ENCODE measurements around the gene EFHC2.
"Not testable (repeated sequence)": the region's sequence is repeated elsewhere in the genome, so short reads cannot be mapped to it uniquely, and the experiment has no call there.

Gene EFHC2

DNA sequence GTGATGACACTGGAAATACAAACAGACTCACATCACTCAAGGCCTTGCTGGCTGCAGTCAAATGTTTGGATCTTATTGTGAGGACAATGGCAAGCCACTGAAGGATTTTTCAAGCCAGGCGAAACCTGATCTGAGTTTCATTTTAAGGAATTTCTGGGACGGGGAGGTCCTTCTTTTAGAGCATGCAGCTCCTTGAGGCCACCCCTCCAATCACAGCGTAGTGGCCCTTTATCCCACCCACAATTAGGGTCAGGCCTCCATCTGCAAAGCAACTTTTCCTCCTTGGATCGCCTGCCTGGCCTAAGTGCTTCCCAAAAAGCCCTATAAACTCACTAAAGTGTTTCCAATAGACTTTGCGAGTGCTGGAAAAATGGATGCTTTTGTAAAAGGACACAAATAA, 115.5 kb downstream of the EFHC2 start:
- DNase-seq, result no peak

DNA sequence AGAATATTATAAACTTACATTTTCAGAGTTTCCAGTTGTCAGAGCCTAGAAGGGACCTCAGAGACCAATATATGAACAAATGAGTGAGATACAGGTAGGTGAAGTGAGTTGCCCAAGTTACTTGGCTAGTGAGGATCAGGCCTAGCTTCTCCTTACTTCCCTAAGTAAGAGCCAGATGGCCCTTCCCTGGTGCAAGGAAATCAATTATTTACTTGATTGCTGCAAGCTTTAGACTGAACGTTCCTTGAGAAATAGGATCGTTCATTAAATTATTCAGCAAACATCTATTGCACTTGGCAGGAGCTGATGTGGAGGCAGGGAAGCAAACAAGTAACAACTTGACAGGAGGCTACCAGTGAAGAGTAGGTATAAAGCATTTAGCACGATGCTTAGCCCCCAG, 117.8 kb downstream of the EFHC2 start:
- no peak for DNase-seq

DNA sequence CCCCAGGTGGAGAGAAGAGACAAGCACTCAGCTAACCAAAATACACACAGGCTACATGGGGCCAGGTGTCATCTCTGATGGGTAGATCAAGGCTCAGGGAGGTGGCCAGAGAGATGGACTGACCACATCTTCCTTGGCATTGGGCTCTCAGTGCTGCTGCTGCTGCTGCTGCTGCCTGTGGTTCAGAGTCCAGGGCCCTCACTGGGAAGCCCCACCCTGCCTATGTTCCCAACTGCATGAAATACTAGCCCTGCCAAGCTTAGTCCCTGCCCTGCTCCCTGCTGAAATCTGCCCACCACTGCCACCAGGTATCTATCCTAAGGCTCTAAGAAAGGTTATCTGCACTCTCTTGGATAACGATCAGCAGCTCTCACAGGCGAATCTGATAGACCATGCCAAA, 118.7 kb downstream of the EFHC2 start:
- no peak for DNase-seq

DNA sequence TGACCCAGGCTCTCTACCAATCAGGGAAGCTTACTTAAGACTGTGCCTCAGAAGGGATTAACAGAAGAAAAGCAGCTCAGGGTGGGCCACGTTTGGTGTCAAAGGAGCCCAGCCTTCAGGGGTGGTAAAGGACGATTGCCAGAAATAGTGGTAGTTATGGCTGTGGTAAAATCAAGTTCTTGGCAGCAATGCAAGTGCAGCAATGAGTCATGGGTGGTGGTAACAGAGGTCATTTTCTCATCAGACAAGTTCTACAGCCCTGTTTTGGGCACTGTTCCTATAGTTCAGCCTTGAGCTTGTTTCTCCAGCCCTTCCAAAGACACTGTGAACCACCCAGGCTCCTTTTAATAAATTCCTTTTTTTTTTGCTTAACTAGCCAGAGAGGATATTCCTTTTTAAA, 120.3 kb downstream of the EFHC2 start:
- DNase-seq, result no peak

DNA sequence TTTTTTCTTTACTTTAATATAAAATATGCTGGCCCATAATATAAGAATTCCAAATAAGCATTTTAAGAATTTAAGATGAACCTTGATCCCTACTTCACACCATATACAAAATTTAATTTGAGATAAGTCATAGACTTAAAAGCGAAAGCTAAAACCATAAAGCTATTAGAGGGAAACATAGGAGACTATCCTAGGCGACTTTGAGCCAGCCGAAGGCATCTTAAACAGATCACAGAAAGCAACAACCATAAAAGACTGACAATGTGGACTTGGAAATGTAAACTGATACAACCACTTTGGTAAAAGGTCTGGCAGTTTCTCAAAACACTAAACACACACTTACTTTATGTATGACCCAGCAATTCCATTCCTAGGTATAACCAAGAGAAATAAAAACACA, 125.0 kb downstream of the EFHC2 start:
- no peak for DNase-seq

DNA sequence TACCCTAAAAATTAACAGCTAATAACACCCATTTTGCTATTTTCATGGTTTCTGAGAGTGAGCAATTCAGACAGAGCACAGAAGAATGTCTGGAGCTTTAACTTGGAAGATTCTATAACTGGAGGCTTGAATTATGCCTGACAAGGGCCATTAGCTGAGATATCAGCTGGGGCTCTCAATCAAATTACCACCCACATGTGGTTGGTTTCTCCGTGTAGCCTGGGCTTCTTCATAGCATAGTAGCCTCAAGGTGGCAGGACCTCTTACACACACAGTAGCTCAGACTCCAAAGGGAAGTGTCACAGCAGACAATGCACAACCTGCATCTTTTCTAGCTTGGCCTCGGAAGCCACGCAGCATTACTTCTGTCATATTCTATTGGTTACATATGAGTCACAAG, 127.3 kb downstream of the EFHC2 start:
- no peak for DNase-seq

DNA sequence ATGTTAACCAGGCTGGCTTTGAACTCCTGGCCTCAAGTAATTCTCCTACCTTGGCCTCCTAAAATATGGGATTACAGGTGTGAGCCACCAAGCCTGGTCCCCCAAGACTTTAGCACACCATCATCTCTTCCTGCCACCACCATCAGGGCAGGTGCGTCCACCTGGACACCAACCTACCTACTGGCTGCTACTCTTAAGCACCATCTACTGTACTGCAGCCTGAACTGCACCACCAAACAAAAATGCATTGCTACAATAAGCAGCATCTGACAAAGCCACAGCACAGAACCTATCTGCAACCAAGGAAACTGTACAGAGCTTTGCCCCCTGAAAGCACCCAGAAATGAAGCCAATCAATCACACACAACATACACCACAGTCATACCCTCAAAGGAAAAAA, 139.7 kb downstream of the EFHC2 start:
- no peak for DNase-seq

DNA sequence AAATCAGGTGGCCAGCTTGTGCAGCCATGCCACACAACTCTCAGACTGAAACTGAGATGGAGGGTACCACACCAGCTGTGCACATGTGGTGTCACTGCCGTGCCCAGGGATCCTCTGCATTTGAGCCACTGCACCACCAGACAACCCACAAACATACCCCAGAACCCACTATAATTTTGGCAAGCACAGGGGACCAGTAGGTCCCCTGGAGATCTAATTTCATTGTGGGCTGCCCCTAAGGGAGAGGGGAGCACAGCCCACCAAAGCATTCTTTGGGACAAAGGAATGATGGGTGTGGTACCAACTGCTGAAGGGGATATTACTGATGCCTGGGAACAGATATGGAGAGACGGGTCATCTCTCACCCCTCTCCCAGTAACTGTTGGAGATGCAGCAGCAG, 140.9 kb downstream of the EFHC2 start:
- DNase-seq, result no peak

DNA sequence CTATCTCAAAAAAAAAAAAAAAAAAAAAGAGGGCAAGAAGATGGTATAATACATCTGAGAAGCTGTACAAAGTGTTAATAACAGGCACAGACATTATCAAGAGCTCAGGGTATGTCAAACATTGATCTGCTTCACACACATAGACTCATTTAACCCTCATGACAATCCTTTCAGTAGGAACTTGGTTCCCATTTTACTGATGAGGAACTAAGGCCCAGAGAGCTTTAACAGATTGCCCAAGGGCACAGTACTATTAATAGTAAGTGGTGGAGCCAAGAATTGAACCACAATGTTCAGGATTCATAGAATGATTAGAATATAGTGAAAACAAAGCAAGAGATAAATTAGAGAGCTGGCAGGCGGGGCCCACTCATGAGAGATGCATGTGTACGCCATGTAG, 154.4 kb downstream of the EFHC2 start:
- DNase-seq, result no peak

DNA sequence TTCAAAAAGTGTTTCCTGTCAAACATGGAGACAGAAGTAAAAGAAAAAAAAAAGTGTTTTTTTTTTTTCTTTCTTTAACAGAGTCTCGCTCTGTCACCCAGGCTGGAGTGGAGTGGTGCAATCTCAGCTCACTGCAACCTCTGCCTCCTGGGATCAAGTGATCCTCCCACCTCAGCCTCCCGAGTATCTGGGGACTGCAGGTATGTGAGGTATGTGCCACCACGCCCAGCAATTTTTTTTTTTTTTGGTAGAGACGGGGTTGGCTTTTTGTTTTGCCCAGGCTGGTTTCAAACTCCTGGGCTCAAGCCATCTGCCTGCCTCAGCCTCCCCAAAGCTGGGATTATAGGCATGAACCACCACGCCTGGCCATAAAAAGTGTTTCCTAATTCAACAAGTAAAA, 155.6 kb downstream of the EFHC2 start:
- not testable (repeated sequence) for DNase-seq

DNA sequence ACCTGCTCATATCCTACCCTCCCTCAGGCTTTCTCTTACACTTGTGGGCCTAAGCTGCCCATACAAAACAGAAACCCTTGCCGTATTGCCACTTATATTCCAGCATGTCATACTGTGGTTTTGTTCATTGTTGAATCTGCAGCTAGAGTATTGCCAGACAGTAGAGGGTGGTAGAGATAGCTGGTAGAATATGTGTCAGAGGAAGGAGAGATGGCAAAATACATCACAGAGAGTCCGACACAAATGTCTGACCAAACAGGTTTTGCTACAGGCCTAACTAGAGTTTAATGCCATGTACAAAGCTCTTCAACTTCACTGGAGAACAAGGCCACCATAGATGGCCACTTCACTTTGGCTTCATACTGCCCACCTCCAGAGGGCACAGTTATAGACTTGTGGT, 160.1 kb downstream of the EFHC2 start:
- no peak for DNase-seq

DNA sequence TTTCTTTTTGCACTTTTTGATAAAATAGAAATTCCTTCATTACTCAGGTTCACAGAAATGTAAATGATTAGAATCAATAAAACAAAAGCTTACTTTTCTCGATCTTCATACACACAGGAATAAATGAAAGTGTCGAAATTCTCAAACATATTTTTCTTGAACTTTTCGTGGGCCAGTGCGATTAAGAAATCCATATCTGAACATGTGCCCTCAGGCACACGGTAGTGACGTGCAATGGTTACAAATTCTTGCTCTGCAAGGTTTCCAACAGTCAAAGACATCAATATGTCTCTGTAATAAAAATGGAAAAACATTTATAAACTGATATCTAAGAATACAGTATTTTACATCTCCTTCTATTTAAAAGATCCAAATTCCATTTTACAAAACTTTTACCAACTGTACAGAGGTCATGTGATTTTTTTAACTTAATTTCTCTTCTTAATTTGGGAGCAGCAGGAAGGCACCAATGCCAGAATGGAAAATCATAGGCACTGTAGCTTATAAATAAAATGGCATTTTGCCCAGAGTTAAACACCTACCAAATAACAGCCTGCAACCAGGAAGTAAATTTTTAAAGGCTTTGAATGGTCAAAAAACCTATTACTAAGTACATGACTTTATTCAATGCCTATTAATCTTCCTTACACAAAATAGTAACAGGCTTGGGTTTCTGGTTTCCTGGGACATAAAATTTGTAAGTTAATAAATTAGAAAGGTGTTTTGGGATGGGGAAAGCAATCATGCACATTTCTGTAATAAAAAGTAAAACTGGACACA, 165.0 kb downstream of the EFHC2 start:
- no peak for DNase-seq

DNA sequence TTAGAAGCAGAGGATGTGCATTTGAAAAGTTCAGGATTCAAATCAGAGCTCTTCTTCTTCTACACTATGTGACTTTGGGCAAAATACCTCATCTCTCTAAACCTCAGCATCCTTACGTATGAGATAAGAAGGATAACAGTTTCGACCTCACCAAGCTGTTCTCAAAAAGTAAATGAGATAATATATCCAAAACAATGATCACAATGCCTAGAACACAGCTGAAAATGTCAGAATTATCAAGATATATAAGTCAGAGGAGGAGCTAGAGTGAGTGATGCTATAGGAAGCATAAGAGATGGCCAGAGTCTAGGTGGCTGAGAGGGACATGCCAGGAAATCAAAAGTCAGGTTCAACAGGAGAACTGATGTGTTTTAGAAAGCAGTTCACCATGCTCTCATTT, 168.0 kb downstream of the EFHC2 start:
- DNase-seq, result no peak

DNA sequence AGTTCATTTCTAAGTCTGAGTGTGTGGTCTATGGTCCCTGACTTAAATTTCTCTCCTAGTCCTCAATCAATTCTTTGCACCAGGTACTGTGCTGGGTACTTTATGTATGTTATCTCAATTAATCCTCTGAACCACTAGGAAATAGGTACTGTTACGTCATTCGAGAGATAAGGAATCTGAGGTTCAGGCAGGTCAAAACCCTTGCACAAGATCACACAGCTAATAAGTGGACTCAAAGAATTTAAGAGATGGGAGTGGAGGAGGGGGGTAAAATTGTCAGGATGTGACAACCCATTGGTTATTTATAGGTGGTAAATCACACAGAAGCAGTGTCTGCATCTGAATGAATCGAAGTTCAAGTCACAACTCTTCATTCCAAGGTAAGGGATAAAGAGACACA, 169.4 kb downstream of the EFHC2 start:
- no peak for DNase-seq

DNA sequence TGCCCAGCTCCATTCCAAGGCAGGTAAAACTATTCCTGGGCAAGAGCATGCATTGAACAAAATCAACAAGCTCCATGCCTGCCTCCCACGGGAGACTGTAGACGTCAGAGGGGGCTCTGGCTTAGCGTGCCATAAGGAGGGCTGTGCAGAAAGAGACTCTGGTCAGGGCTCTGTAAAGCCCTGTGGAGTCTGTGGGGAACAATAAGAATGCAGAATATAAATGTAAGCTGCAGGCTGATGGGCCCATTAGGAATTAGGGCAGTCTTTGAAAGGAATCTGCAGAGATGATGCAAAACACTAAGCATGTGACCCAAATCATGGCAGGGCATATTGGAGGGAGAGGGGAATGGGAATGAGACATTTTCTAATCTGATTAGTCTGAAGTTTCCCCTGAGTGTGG, 170.3 kb downstream of the EFHC2 start:
- DNase-seq, result no peak

DNA sequence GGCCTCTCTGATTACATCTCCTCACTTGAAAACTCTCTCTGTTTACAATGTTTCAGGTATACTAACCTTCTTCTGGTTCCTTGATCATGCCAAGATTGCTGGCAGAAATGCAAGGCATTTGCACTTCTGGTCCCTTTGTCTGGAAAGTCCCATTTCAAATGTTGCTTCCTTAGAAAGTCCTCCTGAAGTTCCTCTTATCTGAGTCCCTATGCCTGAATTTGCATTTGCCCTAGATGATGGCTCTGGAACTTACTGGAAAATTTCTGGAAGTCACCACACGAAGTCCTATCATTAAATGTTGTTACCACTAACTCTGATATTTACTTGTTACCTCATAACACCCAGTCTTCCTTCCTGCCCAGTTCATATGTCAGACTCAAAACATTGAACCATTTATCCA, 176.4 kb downstream of the EFHC2 start:
- no peak for DNase-seq

DNA sequence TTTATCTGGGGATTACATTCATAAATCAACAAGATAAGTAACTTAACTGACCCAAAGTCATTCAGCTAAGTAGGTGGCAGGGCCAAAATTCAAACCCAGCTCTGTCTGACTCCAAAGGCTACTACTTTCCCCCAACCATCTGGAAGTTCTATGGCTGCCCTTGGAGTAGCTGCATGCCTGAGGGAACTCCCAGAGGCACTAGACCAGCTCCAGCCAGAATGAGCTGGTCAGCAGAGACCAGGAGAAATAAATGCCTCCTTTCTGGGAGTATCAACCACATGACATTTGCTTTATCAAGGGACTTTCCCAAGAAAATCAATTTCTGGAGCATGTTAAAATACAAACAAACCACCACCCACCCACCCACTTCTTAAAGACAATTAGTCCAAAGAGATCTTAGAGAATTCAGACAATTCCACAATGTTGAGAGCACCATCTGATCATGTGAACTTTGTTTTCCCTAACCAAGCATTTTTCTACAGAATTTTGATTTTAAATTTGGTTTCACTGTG, 180.5 kb downstream of the EFHC2 start:
- DNase-seq, result no peak

DNA sequence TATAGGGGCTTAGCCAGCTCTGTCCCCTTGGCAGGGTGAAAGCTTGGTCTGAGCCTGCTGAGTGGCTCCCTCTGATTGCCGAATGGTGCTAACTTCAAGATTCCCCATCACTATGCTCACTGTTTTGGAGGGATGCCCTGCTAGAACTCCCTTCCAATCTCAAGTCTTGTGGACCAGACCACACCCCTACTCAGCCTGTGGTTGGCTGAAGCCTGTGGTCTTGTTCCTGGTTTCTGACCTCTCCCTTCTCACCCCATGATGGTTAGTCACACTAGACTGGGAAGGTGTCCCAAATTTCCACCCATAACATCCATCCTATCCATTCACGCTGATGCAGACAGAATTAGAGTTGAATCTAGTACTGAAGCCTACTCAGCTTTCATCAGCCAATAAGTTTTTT, 185.6 kb downstream of the EFHC2 start:
- DNase-seq, result no peak

DNA sequence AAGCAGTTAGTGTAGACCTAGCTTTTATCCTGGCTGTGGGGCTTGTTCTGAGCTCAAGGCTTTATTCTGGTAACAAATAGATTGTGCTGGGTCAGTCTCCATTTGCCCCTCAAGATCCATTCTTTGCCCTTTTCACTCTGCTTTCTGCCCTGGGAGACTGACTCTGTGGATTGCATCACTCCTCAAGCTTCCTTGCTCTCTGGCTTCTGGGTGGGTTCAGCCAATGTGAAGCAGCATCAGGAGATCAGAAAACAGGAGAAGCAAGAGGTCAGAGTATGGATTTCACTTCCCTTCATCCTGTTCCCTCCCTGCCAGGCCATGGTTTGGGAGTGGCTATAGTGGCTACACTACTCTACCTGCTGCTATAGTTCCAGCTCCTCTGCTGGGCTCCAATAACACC, 186.2 kb downstream of the EFHC2 start:
- DNase-seq, result no peak

DNA sequence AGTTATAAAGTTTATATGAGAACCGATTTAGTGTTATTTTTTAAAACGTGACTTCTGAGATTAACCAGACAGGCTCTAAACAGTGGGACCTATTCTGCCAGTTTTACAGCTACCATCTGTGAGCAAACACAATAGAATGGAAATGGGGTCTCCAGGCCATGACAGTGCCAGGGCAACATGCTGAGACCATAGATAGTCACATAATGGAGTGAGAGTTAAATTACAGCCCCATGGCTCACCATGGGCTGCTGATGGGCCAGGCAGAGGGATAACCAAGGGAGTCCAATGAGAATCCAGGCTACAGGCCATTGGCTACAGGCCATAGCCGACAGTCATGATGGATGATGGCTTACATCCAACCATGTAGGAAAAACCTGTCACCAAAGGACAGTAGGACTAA, 186.7 kb downstream of the EFHC2 start:
- DNase-seq, result no peak

DNA sequence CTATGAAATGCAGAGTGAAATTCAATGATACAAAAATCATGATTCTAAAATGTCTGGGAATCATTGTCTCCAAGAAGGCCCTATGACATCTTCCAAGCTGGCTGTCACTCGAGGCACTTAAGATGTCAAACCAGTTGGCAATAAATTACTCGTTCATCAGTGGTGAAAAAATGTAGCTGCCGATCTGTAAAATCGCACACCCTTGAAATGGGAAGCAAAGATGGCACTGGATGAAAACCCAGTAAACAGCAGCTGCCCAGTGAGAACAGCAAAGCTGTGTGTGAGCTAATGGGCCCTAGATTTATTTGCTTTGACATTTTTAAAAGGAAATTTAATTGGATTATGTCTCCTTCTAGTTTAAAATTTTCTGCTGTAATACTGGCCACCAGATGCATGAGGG, 188.3 kb downstream of the EFHC2 start:
- no peak for DNase-seq

DNA sequence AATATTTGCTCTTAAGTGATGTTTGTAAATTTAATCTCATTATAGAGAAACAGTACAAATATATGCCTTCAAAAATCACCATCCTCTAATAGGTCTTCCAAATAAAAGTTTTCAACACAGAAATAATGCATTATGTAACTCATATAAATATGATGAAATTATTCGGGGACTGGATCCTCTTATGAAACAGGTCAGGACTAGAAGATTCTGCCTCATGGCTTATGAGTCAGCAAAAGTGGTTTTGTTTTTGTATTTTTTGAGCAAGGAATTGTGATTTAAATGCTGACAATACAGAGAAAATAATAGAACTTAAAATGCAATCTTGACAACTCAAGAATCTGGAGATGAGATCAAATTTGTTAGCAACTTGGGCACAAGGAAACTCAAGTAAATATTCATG, 190.6 kb downstream of the EFHC2 start:
- DNase-seq, result no peak

DNA sequence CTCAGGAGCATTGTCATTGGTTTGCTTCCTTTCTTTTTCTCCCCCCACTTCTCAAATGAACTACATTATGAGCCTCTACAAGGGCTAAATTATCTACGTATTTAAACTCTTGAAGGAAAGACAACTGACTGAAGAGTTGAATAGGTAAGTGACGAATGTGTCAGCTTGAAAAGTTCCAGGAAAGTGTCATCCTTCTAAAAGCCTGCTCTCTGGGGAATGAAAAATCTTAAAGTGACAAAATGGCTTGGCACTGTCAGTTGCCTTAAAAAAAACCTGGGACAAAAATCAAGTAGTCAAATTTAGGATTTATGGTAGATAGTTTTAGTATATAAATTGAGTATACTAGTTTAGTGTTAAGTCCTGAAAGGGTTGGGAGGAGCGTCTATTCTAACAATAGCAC, 196.3 kb downstream of the EFHC2 start:
- no peak for DNase-seq

DNA sequence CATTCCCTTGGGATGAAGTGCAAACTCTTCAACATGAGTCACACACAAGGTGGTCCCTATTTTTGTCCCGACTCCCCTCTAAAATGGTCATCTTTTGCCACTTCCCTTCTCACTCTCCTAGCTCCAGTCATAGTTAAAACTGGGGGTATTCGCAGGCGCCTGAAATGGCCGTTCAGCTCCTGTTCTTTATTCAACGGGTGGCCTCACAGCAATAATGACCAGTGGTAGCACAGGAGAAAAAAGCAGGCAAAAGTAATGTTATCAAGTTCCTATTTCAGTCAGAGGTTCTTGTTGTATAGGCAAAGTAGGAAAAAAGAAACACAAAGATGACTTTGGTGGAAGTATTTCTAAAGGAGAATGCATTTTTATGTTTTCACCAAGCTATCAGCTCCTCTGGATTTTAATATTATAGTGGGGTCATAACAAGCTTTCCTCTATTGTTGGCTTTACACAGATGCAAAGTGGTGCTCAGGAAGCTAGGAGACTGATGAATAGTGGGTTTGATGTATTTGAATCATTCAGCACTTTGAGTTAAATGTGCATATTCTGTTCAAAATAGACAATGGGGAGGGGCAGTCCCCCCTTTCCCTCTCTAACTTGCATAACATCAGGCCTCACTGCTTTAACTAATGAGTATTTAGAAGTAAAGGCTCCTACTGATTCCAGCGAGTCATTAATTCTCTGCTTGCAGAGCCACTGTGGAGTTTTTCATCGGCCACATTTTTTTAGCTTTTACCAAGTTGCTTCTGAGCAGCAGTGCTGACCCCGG, 199.1 kb downstream of the EFHC2 start:
- DNase-seq, result no peak
